GM23338 (cell line): Measurements from ENCODE around the gene SMARCC1. TPM values are rescaled to one million over a fixed set of nuclear protein-coding genes. Genes with fewer than 3 reads are reported as not detected.

Source experiments
- ATAC-seq: fragments of 200-7000 bp; cut with Tn5 transposase; 3 replicates; pipeline ENCODE4 v1.9.1; 2020
- DNase-seq: peaks from one replicate; pipeline ENCODE4 v3.0.0-alpha.2; 2015; ENCODE audit warnings: low spot score
- H2AFZ ChIP-seq: fragments of 200-600 bp; sonication (generic); 2 replicates; pipeline ENCODE4 v1.8.0; 2016; ENCODE audit warnings: antibody characterized with exemption, mild to moderate bottlenecking, moderate library complexity
- H3F3A ChIP-seq: fragments of 200-600 bp; sonication (generic); replicated peaks from 2 replicates; pipeline ENCODE4 v1.8.0; 2017; ENCODE audit warnings: antibody characterized with exemption, mixed run types, low read depth
- H3K27ac ChIP-seq: fragments of 200-600 bp; sonication (generic); 2 replicates; pipeline ENCODE4 v1.6.1; 2016; ENCODE audit warnings: low read depth
- H3K27me3 ChIP-seq: fragments of 200-600 bp; sonication (generic); 2 replicates; pipeline ENCODE4 v1.8.0; 2016; ENCODE audit warnings: mild to moderate bottlenecking, mixed run types, moderate library complexity; ENCODE audit not compliant: insufficient read depth
- H3K36me3 ChIP-seq: fragments of 200-600 bp; sonication (generic); 2 replicates; pipeline ENCODE4 v1.8.0; 2016; ENCODE audit warnings: mild to moderate bottlenecking; ENCODE audit not compliant: insufficient read depth
- H3K4me1 ChIP-seq: fragments of 200-600 bp; sonication (generic); 2 replicates; pipeline ENCODE4 v1.8.0; 2016; ENCODE audit warnings: mild to moderate bottlenecking, moderate library complexity; ENCODE audit not compliant: insufficient read depth
- H3K4me2 ChIP-seq: fragments of 200-600 bp; sonication (generic); 2 replicates; pipeline ENCODE4 v1.7.1; 2017; ENCODE audit warnings: mixed run types
- H3K4me3 ChIP-seq: fragments of 200-600 bp; sonication (generic); 2 replicates; pipeline ENCODE4 v1.6.1; 2016; ENCODE audit warnings: mixed run types
- H3K79me2 ChIP-seq: fragments of 200-600 bp; sonication (generic); replicated peaks from 2 replicates; pipeline ENCODE4 v1.8.0; 2017; ENCODE audit warnings: mild to moderate bottlenecking; ENCODE audit not compliant: insufficient read depth
- H3K9me2 ChIP-seq: fragments of 200-600 bp; sonication (generic); 2 replicates; pipeline ENCODE4 v1.8.0; 2017; ENCODE audit not compliant: insufficient read depth
- H4K20me1 ChIP-seq: fragments of 200-600 bp; sonication (generic); replicated peaks from 2 replicates; pipeline ENCODE4 v1.8.0; 2017; ENCODE audit warnings: mild to moderate bottlenecking; ENCODE audit not compliant: insufficient read depth
- H3K27ac Mint-ChIP-seq: 2 replicates; pipeline ENCODE4 v1.8.0; 2020; ENCODE audit warnings: inconsistent platforms, mild to moderate bottlenecking, moderate library complexity, mixed read lengths
- H3K27me3 Mint-ChIP-seq: 3 replicates; pipeline ENCODE4 v1.8.0; 2022; ENCODE audit warnings: low read depth, mild to moderate bottlenecking, moderate library complexity, mixed read lengths, inconsistent platforms; ENCODE audit not compliant: insufficient read depth, poor library complexity
- H3K36me3 Mint-ChIP-seq: 3 replicates; pipeline ENCODE4 v1.8.0; 2021; ENCODE audit warnings: low read depth, mild to moderate bottlenecking, inconsistent platforms, moderate library complexity, mixed read lengths
- H3K4me1 Mint-ChIP-seq: 3 replicates; pipeline ENCODE4 v1.8.0; 2020; ENCODE audit warnings: mild to moderate bottlenecking, inconsistent platforms, mixed read lengths
- H3K4me3 Mint-ChIP-seq: 3 replicates; pipeline ENCODE4 v1.8.0; 2021; ENCODE audit warnings: moderate library complexity, mild to moderate bottlenecking, inconsistent platforms, mixed read lengths
- H3K9me3 Mint-ChIP-seq: 3 replicates; pipeline ENCODE4 v1.8.0; 2020; ENCODE audit warnings: moderate library complexity, mild to moderate bottlenecking, inconsistent platforms, mixed read lengths
- CREB1 ChIP-seq: fragments of 250-450 bp; sonication (Bioruptor Pico); IDR thresholded peaks from 2 replicates; pipeline ENCODE4 v1.5.0; 2020; ENCODE audit warnings: low read depth, mild to moderate bottlenecking, moderate library complexity
- EZH2 ChIP-seq: fragments of 200-600 bp; sonication (generic); IDR thresholded peaks from one replicate; pipeline ENCODE4 v1.8.0; 2017; ENCODE audit warnings: antibody characterized with exemption, mild to moderate bottlenecking, low read depth; ENCODE audit not compliant: unreplicated experiment
- EZH2phosphoT487 ChIP-seq: fragments of 200-600 bp; sonication (generic); IDR thresholded peaks from one replicate; pipeline ENCODE4 v1.8.1; 2018; ENCODE audit warnings: antibody characterized with exemption; ENCODE audit not compliant: unreplicated experiment
- JUNB ChIP-seq: IDR thresholded peaks from one replicate; pipeline ENCODE4 v1.6.1; 2016; ENCODE audit warnings: antibody characterized with exemption; ENCODE audit not compliant: unreplicated experiment
- NANOG ChIP-seq: IDR thresholded peaks from 2 replicates; pipeline ENCODE4 v1.6.1; 2016; ENCODE audit warnings: antibody characterized with exemption, borderline replicate concordance
- POLR2AphosphoS5 ChIP-seq: IDR thresholded peaks from 2 replicates; pipeline ENCODE4 v1.6.1; 2016; ENCODE audit warnings: antibody characterized with exemption, low read depth
- STAT1 ChIP-seq: IDR thresholded peaks from one replicate; pipeline ENCODE4 v1.6.1; 2016; ENCODE audit warnings: antibody characterized with exemption; ENCODE audit not compliant: unreplicated experiment
- ZNF114 ChIP-seq: fragments of 250-450 bp; sonication (Bioruptor Pico); IDR thresholded peaks from 2 replicates; pipeline ENCODE4 v1.5.0; 2020; ENCODE audit warnings: mild to moderate bottlenecking, moderate library complexity
- ZNF331 ChIP-seq: fragments of 250-450 bp; sonication (Bioruptor Pico); IDR thresholded peaks from 2 replicates; pipeline ENCODE4 v1.5.0; 2020; ENCODE audit warnings: low read depth, mild to moderate bottlenecking, moderate library complexity
- polyA plus RNA-seq: library from polyadenylated mRNA; unstranded; fragments of >200 nt; fragmentation: Nextera tagmentation; extraction: Ambion mirVana; gene quantifications from 2 replicates; pipeline ENCODE4 v1.2.1, GENCODE V29; 2016
- total RNA-seq: library from RNA; depleted of rRNA; stranded (reverse); fragments of >200 nt; shearing (Covaris generic); gene quantifications from 2 replicates; pipeline ENCODE4 v1.2.3, GENCODE V29; 2014
- TF ChIP-seq, protein P1 (sequence below): fragments of 250-450 bp; sonication (Bioruptor Pico); IDR thresholded peaks from 2 replicates; pipeline ENCODE4 v1.5.0; 2020; ENCODE audit warnings: mild to moderate bottlenecking, moderate library complexity
- TF ChIP-seq, protein P2 (sequence below): IDR thresholded peaks from one replicate; pipeline ENCODE4 v1.6.1; 2018; ENCODE audit warnings: antibody characterized with exemption; ENCODE audit not compliant: unreplicated experiment
- TF ChIP-seq, protein P3 (sequence below): IDR thresholded peaks from 2 replicates; pipeline ENCODE4 v1.6.1; 2016; ENCODE audit warnings: antibody characterized with exemption
- TF ChIP-seq, protein P4 (sequence below), 2 experiments: fragments of 200-600 bp in 1 of 2; sonication (generic) in 1 of 2; conservative IDR thresholded peaks; 2 replicates each; pipeline versions ENCODE4 v1.5.1 to v1.6.1; 2016 to 2017; ENCODE audit warnings: antibody characterized with exemption in 2 of 2, low read depth in 2 of 2, mild to moderate bottlenecking in 2 of 2, moderate library complexity in 1 of 2

Gene SMARCC1
- total and polyA plus RNA-seq, 2 experiments from 2014 or later: 105 to 171 TPM

DNA sequence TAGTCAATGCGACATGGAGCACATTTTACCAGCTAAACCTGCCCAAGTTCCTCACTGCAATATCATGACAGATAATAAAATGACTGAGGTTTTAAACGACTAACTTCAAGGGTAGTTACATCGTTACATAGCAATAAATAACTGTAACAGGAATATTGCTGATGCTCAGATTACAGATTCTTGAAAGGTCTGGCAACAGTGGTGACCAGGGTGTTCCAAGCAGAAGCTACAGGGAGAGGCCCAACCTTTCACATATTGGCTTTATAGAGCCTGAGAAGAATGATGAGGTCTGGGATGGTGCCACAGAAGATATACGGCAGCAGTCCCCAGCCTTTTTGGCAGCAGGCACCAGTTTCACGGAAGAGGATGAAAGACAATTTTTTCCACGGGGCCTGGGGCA lies 151.9 kb downstream of the SMARCC1 start:
- ATAC-seq (no peak), DNase-seq (no peak)
- Mint-ChIP-seq H3K27me3 (peaks cover 2% of the 10 kb centered on the region), H3K36me3 (peaks cover 82% of the 10 kb centered on the region), H3K4me1 (no peaks in the 10 kb centered on the region), H3K9me3 (no peaks in the 10 kb centered on the region), H3K27ac (no peak overlapping the region), H3K4me3 (no peak overlapping the region)
- Histone ChIP-seq H4K20me1 (peaks cover 14% of the 10 kb centered on the region), H3K79me2 (peaks cover 5% of the 10 kb centered on the region), H3K4me2 (no peak overlapping the region), H3K36me3 (peaks cover 65% of the 10 kb centered on the region), H3K4me1 (no peaks in the 10 kb centered on the region), H3K27ac (peak overlapping the region; percentile 61; the same call in 1 of the 2 replicates), H3F3A (peaks cover 11% of the 10 kb centered on the region; the same call in 1 of the 2 replicates), H3K27me3 (no peaks in the 10 kb centered on the region), H2AFZ (no peak overlapping the region), H3K4me3 (no peak overlapping the region), H3K9me2 (no peaks in the 10 kb centered on the region)
- TF ChIP-seq EZH2phosphoT487 (no peak), ZNF114 (CRISPR knock-in tag) (no peak), EZH2 (no peak), JUNB (no peak), POLR2AphosphoS5 (no peak), STAT1 (no peak), CREB1 (CRISPR knock-in tag) (no peak), NANOG (no peak), ZNF331 (CRISPR knock-in tag) (no peak)
- TF ChIP-seq, protein P1, sequence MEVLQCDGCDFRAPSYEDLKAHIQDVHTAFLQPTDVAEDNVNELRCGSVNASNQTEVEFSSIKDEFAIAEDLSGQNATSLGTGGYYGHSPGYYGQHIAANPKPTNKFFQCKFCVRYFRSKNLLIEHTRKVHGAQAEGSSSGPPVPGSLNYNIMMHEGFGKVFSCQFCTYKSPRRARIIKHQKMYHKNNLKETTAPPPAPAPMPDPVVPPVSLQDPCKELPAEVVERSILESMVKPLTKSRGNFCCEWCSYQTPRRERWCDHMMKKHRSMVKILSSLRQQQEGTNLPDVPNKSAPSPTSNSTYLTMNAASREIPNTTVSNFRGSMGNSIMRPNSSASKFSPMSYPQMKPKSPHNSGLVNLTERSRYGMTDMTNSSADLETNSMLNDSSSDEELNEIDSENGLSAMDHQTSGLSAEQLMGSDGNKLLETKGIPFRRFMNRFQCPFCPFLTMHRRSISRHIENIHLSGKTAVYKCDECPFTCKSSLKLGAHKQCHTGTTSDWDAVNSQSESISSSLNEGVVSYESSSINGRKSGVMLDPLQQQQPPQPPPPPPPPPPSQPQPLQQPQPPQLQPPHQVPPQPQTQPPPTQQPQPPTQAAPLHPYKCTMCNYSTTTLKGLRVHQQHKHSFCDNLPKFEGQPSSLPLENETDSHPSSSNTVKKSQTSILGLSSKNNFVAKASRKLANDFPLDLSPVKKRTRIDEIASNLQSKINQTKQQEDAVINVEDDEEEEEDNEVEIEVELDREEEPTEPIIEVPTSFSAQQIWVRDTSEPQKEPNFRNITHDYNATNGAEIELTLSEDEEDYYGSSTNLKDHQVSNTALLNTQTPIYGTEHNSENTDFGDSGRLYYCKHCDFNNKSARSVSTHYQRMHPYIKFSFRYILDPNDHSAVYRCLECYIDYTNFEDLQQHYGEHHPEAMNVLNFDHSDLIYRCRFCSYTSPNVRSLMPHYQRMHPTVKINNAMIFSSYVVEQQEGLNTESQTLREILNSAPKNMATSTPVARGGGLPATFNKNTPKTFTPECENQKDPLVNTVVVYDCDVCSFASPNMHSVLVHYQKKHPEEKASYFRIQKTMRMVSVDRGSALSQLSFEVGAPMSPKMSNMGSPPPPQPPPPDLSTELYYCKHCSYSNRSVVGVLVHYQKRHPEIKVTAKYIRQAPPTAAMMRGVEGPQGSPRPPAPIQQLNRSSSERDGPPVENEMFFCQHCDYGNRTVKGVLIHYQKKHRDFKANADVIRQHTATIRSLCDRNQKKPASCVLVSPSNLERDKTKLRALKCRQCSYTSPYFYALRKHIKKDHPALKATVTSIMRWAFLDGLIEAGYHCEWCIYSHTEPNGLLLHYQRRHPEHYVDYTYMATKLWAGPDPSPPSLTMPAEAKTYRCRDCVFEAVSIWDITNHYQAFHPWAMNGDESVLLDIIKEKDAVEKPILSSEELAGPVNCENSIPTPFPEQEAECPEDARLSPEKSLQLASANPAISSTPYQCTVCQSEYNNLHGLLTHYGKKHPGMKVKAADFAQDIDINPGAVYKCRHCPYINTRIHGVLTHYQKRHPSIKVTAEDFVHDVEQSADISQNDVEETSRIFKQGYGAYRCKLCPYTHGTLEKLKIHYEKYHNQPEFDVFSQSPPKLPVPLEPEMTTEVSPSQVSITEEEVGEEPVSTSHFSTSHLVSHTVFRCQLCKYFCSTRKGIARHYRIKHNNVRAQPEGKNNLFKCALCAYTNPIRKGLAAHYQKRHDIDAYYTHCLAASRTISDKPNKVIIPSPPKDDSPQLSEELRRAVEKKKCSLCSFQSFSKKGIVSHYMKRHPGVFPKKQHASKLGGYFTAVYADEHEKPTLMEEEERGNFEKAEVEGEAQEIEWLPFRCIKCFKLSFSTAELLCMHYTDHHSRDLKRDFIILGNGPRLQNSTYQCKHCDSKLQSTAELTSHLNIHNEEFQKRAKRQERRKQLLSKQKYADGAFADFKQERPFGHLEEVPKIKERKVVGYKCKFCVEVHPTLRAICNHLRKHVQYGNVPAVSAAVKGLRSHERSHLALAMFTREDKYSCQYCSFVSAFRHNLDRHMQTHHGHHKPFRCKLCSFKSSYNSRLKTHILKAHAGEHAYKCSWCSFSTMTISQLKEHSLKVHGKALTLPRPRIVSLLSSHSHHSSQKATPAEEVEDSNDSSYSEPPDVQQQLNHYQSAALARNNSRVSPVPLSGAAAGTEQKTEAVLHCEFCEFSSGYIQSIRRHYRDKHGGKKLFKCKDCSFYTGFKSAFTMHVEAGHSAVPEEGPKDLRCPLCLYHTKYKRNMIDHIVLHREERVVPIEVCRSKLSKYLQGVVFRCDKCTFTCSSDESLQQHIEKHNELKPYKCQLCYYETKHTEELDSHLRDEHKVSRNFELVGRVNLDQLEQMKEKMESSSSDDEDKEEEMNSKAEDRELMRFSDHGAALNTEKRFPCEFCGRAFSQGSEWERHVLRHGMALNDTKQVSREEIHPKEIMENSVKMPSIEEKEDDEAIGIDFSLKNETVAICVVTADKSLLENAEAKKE (CRISPR knock-in tag): no peak
- TF ChIP-seq, protein P2, sequence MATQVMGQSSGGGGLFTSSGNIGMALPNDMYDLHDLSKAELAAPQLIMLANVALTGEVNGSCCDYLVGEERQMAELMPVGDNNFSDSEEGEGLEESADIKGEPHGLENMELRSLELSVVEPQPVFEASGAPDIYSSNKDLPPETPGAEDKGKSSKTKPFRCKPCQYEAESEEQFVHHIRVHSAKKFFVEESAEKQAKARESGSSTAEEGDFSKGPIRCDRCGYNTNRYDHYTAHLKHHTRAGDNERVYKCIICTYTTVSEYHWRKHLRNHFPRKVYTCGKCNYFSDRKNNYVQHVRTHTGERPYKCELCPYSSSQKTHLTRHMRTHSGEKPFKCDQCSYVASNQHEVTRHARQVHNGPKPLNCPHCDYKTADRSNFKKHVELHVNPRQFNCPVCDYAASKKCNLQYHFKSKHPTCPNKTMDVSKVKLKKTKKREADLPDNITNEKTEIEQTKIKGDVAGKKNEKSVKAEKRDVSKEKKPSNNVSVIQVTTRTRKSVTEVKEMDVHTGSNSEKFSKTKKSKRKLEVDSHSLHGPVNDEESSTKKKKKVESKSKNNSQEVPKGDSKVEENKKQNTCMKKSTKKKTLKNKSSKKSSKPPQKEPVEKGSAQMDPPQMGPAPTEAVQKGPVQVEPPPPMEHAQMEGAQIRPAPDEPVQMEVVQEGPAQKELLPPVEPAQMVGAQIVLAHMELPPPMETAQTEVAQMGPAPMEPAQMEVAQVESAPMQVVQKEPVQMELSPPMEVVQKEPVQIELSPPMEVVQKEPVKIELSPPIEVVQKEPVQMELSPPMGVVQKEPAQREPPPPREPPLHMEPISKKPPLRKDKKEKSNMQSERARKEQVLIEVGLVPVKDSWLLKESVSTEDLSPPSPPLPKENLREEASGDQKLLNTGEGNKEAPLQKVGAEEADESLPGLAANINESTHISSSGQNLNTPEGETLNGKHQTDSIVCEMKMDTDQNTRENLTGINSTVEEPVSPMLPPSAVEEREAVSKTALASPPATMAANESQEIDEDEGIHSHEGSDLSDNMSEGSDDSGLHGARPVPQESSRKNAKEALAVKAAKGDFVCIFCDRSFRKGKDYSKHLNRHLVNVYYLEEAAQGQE: no peak
- TF ChIP-seq, protein P3, sequence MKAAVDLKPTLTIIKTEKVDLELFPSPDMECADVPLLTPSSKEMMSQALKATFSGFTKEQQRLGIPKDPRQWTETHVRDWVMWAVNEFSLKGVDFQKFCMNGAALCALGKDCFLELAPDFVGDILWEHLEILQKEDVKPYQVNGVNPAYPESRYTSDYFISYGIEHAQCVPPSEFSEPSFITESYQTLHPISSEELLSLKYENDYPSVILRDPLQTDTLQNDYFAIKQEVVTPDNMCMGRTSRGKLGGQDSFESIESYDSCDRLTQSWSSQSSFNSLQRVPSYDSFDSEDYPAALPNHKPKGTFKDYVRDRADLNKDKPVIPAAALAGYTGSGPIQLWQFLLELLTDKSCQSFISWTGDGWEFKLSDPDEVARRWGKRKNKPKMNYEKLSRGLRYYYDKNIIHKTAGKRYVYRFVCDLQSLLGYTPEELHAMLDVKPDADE: no peak
- TF ChIP-seq, protein P4, sequence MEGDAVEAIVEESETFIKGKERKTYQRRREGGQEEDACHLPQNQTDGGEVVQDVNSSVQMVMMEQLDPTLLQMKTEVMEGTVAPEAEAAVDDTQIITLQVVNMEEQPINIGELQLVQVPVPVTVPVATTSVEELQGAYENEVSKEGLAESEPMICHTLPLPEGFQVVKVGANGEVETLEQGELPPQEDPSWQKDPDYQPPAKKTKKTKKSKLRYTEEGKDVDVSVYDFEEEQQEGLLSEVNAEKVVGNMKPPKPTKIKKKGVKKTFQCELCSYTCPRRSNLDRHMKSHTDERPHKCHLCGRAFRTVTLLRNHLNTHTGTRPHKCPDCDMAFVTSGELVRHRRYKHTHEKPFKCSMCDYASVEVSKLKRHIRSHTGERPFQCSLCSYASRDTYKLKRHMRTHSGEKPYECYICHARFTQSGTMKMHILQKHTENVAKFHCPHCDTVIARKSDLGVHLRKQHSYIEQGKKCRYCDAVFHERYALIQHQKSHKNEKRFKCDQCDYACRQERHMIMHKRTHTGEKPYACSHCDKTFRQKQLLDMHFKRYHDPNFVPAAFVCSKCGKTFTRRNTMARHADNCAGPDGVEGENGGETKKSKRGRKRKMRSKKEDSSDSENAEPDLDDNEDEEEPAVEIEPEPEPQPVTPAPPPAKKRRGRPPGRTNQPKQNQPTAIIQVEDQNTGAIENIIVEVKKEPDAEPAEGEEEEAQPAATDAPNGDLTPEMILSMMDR (conservative IDR thresholded peaks at IDR 0.05; ENCODE audit: low read depth in 2 of 2): no peak
